GM15510 (cell line): ENCODE measurements around the gene SUN5.

Source experiments
- POLR2A ChIP-seq: IDR thresholded peaks from 3 replicates; pipeline ENCODE4 v1.6.1; 2011; ENCODE audit warnings: borderline replicate concordance; ENCODE audit not compliant: insufficient read length; ENCODE audit errors: extremely low read depth

SUN5 gene

DNA sequence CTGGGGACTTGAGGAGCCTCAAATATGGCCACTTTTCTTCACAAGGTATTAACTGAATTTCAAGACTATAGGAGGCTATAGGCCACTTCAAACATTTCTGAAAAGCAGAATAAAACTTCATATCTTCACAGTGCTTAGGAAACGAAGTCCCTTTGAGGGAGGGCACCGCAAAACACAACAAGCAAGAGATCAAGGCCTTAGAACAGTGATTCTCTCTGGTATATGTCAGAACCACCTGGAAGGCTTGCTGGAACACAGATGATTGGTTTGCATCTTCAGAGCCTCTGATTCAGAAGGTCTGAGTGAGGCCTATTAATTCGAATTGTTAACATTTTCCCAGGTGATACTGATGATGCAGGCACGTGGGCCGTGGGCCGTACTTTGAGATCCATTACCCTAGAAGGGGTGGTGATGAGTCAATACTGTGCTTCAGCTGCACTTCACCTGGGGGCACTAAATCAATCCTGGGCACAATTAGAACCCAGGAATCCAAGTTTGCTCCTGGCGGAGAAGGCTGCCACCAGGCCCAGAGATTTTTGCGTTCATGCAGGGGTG, 10.7 kb downstream of the SUN5 start:
- TF ChIP-seq POLR2A, result no peak

- no peak for TF ChIP-seq POLR2A
These were observed 12.2 kb downstream of the SUN5 start for GRCh38 chr20:32991792-32992641.

- TF ChIP-seq POLR2A, result no peak
These were observed 12.8 kb downstream of the SUN5 start for GRCh38 chr20:32991383-32991782.

DNA sequence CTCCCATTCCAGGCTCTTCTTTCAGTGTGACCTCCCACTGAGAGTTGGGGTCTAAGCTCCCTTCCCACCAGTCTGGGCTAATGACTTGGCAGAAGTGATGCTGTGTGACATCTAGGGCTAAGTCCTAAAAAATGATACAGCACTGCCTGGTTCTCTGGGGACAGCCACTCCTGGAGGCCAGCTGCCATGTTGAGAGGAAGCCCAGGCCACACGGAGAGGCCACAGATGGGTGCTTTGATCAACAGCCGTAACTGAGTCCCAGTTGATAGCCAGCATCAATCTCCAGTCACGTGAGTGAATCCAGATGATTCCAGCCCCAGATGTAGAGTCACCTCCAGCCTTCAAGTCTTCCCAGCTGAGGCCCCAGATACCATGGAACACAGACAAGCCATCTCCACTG, 13.8 kb downstream of the SUN5 start:
- TF ChIP-seq POLR2A, result no peak

DNA sequence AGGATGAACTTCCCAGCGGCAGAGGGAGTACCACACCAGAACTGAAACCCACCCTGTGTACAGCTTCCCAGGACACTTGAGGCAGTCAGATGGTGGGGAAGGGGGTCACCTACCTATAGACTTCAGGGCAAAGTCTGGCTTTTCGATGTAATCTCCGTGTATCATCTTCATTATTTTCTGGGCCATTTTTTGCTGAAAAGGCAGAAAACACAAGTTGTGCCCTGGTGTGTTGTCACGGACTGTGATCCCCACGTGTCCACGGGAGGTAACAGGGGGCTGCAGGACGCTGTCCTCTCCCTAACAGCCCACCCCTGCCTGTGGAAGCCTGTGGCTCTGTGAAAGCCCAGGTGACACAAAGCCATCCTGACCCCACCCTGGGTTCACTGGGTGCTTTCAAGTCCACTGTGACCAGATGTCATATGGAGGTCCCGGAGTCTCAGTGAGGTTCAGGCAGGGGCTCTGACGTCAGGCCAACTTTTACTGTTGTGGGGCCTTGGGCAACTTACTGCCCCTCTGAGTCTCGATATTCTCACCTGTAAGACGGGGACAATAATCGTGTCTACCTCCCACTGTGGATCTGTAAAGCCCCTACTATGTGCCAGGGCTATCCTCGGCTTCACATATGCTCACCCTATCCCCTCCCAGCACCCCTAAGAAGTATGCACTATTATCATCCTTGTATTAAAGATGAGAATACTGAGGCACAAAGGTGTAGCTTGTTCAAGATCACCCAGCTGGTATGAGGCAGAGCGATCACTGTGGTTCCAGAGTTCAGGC, 14.5 kb downstream of the SUN5 start:
- TF ChIP-seq POLR2A, result no peak

DNA sequence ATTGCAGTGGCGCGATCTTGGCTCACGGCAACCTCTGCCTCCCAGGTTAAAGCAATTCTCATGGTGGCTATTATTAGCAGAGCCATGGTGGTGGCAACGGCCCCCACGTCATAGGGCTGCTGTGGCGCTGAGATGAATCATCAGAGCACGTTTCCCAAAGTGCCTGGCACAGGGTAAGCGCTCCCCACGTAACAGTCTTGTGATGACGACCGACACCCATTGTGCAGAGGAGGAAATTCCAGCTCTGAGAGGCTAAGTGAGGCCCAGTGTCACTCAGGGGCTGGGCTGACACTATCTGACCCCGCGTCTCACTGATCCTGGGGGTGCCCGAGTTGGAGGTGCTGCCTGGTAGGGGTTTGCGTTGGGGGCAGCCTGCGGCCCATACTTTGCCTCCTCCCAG, 16.2 kb downstream of the SUN5 start:
- TF ChIP-seq POLR2A, result no peak

DNA sequence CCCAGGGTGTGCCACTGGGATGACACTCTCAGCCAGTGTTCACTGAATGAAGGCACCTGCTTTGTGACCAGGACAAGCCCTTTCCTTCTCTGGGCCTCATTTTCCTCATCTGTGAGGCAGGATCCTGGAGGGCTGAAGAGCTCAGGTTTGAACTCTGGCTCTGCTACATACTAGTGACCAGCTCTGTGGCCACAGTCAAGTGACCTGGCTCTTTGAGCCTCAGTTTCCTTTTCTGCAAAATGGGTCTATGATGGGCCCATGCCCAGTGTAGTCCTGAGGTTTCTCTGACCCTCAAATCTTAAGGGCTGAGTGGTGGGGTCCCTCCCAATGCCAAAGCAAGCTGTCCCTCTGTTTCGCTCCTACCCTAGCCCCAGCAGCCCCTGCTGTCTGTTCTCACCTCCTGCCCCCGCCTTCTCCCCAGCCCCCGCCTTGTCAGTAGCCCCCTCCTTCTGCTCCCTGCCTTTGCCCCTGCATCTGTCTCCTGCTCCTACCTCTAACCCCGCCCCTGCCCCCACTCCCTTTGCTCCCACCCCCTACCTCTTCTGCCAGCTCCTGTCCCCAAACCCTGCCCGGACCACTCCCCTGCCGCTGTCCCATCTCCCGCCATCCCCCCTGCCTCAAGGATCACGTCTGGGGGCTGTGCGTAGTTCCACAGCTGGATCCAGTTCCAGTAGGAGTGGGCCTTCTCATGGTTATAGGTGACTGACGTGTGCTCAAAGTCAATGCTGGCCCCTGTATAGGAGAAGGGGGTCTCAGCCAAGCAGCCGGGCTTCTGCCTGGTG, 17.0 kb downstream of the SUN5 start:
- TF ChIP-seq POLR2A, result no peak

GRCh38 chr20:32986331-32986966, 17.8 kb downstream of the SUN5 start:
- no peak for TF ChIP-seq POLR2A

DNA sequence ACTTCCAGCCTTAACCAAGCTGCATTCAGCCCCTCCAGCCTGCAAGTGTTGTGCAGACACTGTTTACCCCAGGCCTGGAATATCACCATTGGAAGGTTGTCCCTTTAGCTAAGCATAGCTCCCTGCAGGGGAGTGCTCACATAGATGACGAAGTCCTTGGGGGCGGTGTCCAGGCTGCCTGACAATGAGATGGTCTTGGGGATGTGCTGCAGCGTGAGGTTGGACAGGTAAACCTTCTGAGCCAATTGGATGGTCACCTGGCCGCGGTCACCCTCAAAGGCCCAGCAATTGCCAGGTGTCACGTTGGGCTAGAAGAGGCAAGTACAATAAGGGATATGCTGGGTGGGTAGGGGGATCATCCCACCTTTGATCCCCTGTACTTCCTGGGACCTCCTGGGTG, 18.6 kb downstream of the SUN5 start:
- no peak for TF ChIP-seq POLR2A

- no peak for TF ChIP-seq POLR2A
These were observed 19.4 kb downstream of the SUN5 start for GRCh38 chr20:32984631-32985354.

DNA sequence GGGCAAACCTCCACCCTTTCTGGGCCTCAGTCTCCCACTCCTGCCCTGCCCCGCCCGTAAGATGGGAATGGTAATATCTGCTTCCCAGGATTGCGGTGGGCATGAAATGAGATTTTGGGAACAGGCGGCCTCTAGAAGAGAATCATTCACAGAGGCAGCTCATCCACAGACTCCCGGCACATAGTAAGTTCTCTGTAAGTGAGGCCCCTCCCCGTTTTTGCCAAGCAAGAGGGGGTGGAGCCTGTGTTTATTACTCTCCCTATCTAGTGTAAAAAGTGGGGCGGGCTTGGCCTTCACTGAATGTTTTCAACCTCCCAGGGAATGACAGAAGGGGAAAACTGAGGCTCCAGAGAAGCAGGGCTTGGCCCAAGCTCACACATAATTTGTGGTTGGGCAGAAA, 20.0 kb downstream of the SUN5 start:
- TF ChIP-seq POLR2A, result no peak

DNA sequence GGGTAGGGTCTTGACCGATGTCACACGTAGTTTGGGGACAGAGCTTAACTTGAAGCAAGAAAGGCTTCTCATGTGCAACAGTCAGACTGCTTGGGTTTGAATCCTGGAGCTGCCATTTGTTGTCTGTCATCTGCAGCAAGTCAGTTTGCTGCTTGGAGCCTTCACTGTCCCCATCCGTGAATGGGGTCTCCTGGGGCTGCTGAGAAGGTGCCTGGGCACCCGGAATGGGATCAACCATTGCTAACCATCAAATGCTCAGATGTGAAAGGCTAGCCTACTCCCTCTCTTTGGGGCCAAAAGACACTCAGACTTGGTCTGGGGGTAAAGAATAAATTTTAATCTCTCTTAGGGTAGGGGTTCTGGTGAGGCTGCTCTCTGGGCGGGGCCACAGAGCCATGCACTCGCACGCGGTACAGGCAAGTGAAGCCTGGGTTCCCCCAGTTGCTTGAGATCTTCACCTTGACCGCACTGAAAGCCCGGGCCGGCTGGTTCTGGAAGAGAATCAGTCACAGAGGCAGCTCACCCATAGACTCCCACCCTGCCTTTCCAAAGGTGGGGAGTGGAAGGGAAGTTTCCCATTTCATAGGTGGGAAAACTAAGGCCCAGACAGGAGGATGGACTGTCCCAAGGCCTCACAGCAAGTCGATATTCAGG, 20.6 kb downstream of the SUN5 start:
- no peak for TF ChIP-seq POLR2A
